OCI-LY7 (cell line): Measurements from ENCODE around the gene OR51T1.

Source experiments
- EZH2phosphoT487 ChIP-seq: fragments of 200-600 bp; sonication (generic); IDR thresholded peaks from 2 replicates; pipeline ENCODE4 v1.6.1; 2018; ENCODE audit warnings: low read depth, borderline replicate concordance, mild to moderate bottlenecking, mixed run types, antibody characterized with exemption, low read length, moderate library complexity, mixed read lengths
- TF ChIP-seq, protein P1 (sequence below): fragments of 200-600 bp; sonication (generic); conservative IDR thresholded peaks from 2 replicates; pipeline ENCODE4 v1.5.1; 2014; ENCODE audit warnings: mild to moderate bottlenecking, antibody characterized with exemption, low read length, moderate library complexity, mixed read lengths

DNA sequence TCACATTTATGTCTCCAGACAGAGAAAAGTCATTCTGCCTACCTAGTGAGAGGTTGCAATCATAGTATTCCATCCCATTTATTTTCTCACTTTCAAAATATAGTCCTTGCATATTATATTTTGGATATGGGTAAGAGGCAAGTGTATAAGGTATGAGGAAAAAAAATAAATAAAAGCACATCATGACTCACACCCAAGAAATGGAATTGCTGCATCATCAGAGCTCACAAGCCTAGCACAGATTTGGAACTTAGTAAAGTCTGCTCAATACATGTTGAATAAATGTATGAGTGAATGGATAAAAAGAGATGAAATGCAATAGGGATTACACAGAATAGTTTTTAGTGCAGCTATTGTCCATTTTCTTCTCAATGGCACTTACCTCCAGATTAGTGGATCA is 44.9 kb downstream of the OR51T1 start:
- TF ChIP-seq, protein P1, sequence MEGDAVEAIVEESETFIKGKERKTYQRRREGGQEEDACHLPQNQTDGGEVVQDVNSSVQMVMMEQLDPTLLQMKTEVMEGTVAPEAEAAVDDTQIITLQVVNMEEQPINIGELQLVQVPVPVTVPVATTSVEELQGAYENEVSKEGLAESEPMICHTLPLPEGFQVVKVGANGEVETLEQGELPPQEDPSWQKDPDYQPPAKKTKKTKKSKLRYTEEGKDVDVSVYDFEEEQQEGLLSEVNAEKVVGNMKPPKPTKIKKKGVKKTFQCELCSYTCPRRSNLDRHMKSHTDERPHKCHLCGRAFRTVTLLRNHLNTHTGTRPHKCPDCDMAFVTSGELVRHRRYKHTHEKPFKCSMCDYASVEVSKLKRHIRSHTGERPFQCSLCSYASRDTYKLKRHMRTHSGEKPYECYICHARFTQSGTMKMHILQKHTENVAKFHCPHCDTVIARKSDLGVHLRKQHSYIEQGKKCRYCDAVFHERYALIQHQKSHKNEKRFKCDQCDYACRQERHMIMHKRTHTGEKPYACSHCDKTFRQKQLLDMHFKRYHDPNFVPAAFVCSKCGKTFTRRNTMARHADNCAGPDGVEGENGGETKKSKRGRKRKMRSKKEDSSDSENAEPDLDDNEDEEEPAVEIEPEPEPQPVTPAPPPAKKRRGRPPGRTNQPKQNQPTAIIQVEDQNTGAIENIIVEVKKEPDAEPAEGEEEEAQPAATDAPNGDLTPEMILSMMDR, result no peak
- TF ChIP-seq EZH2phosphoT487, result no peak
